Measurements from ENCODE around the gene PSME3IP1.
"Not testable (repeated sequence)": the region's sequence is repeated elsewhere in the genome, so short reads cannot be mapped to it uniquely, and the experiment has no call there.

GRCh38 chr16:57187902-57188710 lies 2.3 kb upstream of the PSME3IP1 start:
- TF ChIP-seq, protein P1, sequence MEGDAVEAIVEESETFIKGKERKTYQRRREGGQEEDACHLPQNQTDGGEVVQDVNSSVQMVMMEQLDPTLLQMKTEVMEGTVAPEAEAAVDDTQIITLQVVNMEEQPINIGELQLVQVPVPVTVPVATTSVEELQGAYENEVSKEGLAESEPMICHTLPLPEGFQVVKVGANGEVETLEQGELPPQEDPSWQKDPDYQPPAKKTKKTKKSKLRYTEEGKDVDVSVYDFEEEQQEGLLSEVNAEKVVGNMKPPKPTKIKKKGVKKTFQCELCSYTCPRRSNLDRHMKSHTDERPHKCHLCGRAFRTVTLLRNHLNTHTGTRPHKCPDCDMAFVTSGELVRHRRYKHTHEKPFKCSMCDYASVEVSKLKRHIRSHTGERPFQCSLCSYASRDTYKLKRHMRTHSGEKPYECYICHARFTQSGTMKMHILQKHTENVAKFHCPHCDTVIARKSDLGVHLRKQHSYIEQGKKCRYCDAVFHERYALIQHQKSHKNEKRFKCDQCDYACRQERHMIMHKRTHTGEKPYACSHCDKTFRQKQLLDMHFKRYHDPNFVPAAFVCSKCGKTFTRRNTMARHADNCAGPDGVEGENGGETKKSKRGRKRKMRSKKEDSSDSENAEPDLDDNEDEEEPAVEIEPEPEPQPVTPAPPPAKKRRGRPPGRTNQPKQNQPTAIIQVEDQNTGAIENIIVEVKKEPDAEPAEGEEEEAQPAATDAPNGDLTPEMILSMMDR (IDR thresholded peaks at IDR 0.05): not testable (repeated sequence)
- TF ChIP-seq ATF1, USF2 (CRISPR knock-in tag; IDR thresholded peaks at IDR 0.05): not testable (repeated sequence)
